GM23248 (cell line): ENCODE data around the gene CDH16. TPM values are rescaled to one million over a fixed set of nuclear protein-coding genes. Genes with fewer than 3 reads are reported as not detected.

Source experiments
- DNase-seq: peaks from one replicate; pipeline ENCODE4 v3.0.0-alpha.2; 2015
- H2AFZ ChIP-seq: fragments of 200-600 bp; sonication (generic); 2 replicates; pipeline ENCODE4 v1.6.1; 2016; ENCODE audit warnings: antibody characterized with exemption
- H3F3A ChIP-seq: fragments of 200-600 bp; sonication (generic); 2 replicates; pipeline ENCODE4 v1.6.1; 2016; ENCODE audit warnings: mild to moderate bottlenecking, antibody characterized with exemption, mixed run types; ENCODE audit not compliant: insufficient read depth
- H3K27ac ChIP-seq: fragments of 200-600 bp; sonication (generic); 2 replicates; pipeline ENCODE4 v1.5.1; 2016; ENCODE audit warnings: mild to moderate bottlenecking
- H3K27me3 ChIP-seq: fragments of 200-600 bp; sonication (generic); replicated peaks from 2 replicates; pipeline ENCODE4 v1.6.1; 2016; ENCODE audit warnings: mild to moderate bottlenecking; ENCODE audit not compliant: insufficient read depth
- H3K36me3 ChIP-seq: fragments of 200-600 bp; sonication (generic); 2 replicates; pipeline ENCODE4 v1.6.1; 2016; ENCODE audit warnings: low read depth, mild to moderate bottlenecking
- H3K4me1 ChIP-seq: fragments of 200-600 bp; sonication (generic); 2 replicates; pipeline ENCODE4 v1.6.1; 2016; ENCODE audit warnings: mild to moderate bottlenecking; ENCODE audit not compliant: insufficient read depth
- H3K4me2 ChIP-seq: fragments of 200-600 bp; sonication (generic); one replicate; pipeline ENCODE4 v1.6.1; 2016; ENCODE audit warnings: mild to moderate bottlenecking; ENCODE audit not compliant: unreplicated experiment
- H3K4me3 ChIP-seq: fragments of 200-600 bp; sonication (generic); 2 replicates; pipeline ENCODE4 v1.5.1; 2016; ENCODE audit warnings: mild to moderate bottlenecking
- H3K79me2 ChIP-seq: fragments of 200-600 bp; sonication (generic); 2 replicates; pipeline ENCODE4 v1.6.1; 2016; ENCODE audit warnings: mild to moderate bottlenecking; ENCODE audit not compliant: insufficient read depth
- H3K9ac ChIP-seq: fragments of 200-600 bp; sonication (generic); 2 replicates; pipeline ENCODE4 v1.6.1; 2016; ENCODE audit warnings: mild to moderate bottlenecking
- H3K9me2 ChIP-seq: fragments of 200-600 bp; sonication (generic); 2 replicates; pipeline ENCODE4 v1.6.1; 2016; ENCODE audit warnings: mixed run types, mild to moderate bottlenecking, moderate library complexity; ENCODE audit not compliant: insufficient read depth
- H3K9me3 ChIP-seq: fragments of 200-600 bp; sonication (generic); one replicate; pipeline ENCODE4 v1.6.1; 2017; ENCODE audit warnings: low read depth
- H4K20me1 ChIP-seq: fragments of 200-600 bp; sonication (generic); 2 replicates; pipeline ENCODE4 v1.6.0; 2016; ENCODE audit not compliant: insufficient read depth
- EZH2 ChIP-seq: fragments of 200-600 bp; sonication (generic); IDR thresholded peaks from 2 replicates; pipeline ENCODE4 v1.6.1; 2018; ENCODE audit warnings: antibody characterized with exemption, mild to moderate bottlenecking; ENCODE audit not compliant: insufficient read depth, poor library complexity, severe bottlenecking
- EZH2phosphoT487 ChIP-seq: fragments of 200-600 bp; sonication (generic); IDR thresholded peaks from 2 replicates; pipeline ENCODE4 v1.6.1; 2018; ENCODE audit warnings: antibody characterized with exemption, moderate library complexity, mild to moderate bottlenecking, low read depth; ENCODE audit not compliant: insufficient read depth
- WGBS, 2 experiments: methylation state at CpG; one replicate each; pipeline ENCODE4 v1.1.6; 2015 to 2017; ENCODE audit warnings: low lambda C conversion rate in 2 of 2, low coverage in 1 of 2; ENCODE audit errors: missing lambda C conversion rate in 2 of 2; 5-methylcytosine and 5-hydroxymethylcytosine counted together
- in situ Hi-C: fragments of 300-500 bp; cut with MboI; formaldehyde crosslinking; loops from 2 replicates; pipeline ENCODE4 v1.15.0; 2020
- polyA plus RNA-seq: library from polyadenylated mRNA; unstranded; fragments of >200 nt; fragmentation: Nextera tagmentation; extraction: Ambion mirVana; gene quantifications from 2 replicates; pipeline ENCODE4 v1.2.1, GENCODE V29; 2016
- total RNA-seq: library from RNA; depleted of rRNA; stranded (reverse); fragments of >200 nt; shearing (Covaris generic); gene quantifications from 2 replicates; pipeline ENCODE4 v1.2.3, GENCODE V29; 2014

Gene CDH16
- total and polyA plus RNA-seq, 2 experiments from 2014 or later: not detected

- Histone ChIP-seq H3K9me2 (no peaks in the 10 kb centered on the region), H3K4me2 (no peak overlapping the region), H3F3A (no peaks in the 10 kb centered on the region), H3K27ac (no peak overlapping the region), H3K9me3 (no peaks in the 10 kb centered on the region), H3K27me3 (peaks cover 32% of the 10 kb centered on the region), H3K79me2 (no peaks in the 10 kb centered on the region), H3K36me3 (no peaks in the 10 kb centered on the region), H3K9ac (no peak overlapping the region), H3K4me1 (no peaks in the 10 kb centered on the region), H4K20me1 (no peaks in the 10 kb centered on the region), H3K4me3 (no peak overlapping the region), H2AFZ (no peak overlapping the region)
- no peak for DNase-seq
- in situ Hi-C loops: no loop called here
- 35 to 40% methylated on average over 5 of the region's 5 CpGs for WGBS, 2 experiments
- TF ChIP-seq EZH2phosphoT487 (no peak), EZH2 (no peak)
Measured at GRCh38 chr16:66919569-66920298, 1.0 kb upstream of the CDH16 start.

GRCh38 chr16:66918355-66918754 is 330 bp downstream of the CDH16 start:
- Histone ChIP-seq H3K36me3 (no peaks in the 10 kb centered on the region), H3K4me1 (no peaks in the 10 kb centered on the region), H3K27me3 (peaks cover 26% of the 10 kb centered on the region), H3K4me2 (no peak overlapping the region), H3K9me3 (no peaks in the 10 kb centered on the region), H2AFZ (no peak overlapping the region), H4K20me1 (no peaks in the 10 kb centered on the region), H3K79me2 (no peaks in the 10 kb centered on the region), H3K27ac (no peak overlapping the region), H3F3A (no peaks in the 10 kb centered on the region), H3K9me2 (no peaks in the 10 kb centered on the region), H3K9ac (no peak overlapping the region), H3K4me3 (no peak overlapping the region)
- DNase-seq: no peak
- WGBS, 2 experiments: 74 to 78% methylated on average over 6 of the region's 6 CpGs
- in situ Hi-C loops: no loop called here
- TF ChIP-seq EZH2phosphoT487 (no peak), EZH2 (no peak)

GRCh38 chr16:66917741-66918140 is 944 bp downstream of the CDH16 start:
- no peaks in the 10 kb centered on the region for H3K79me2 ChIP-seq
- H3K36me3 ChIP-seq: no peaks in the 10 kb centered on the region
- H3K27me3 ChIP-seq: peaks cover 26% of the 10 kb centered on the region
- no peaks in the 10 kb centered on the region for H3F3A ChIP-seq
- H3K4me1 ChIP-seq: no peaks in the 10 kb centered on the region
- DNase-seq: no peak
- no peak overlapping the region for H2AFZ ChIP-seq
- no peak overlapping the region for H3K27ac ChIP-seq
- in situ Hi-C loops: no loop called here
- no peak overlapping the region for H3K9ac ChIP-seq
- no peaks in the 10 kb centered on the region for H4K20me1 ChIP-seq
- H3K4me2 ChIP-seq: no peak overlapping the region
- no peaks in the 10 kb centered on the region for H3K9me2 ChIP-seq
- no peak overlapping the region for H3K4me3 ChIP-seq
- TF ChIP-seq EZH2 (no peak), EZH2phosphoT487 (no peak)
- WGBS, 2 experiments: 74 to 76% methylated on average over 9 of the region's 9 CpGs
- H3K9me3 ChIP-seq: no peaks in the 10 kb centered on the region

DNA sequence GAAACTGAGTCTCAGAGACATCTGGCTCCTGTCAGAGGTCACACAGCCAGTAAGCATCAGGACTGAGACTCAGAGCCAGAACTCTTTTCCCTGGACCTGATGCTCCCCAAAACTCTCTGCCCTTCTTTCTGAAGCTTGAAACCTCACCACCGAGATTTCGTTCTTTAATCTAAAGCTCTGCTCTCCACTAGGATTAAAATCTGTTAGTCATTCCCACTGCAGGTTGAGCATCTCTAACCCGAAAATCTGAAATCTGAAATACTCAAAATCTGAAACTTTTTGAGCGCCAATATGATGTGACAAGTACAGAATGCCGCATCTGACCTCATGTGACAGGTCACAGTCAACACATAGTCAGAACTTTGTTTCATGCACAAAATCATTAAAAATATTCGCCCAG is 2.2 kb downstream of the CDH16 start:
- in situ Hi-C loops: no loop called here
- no peaks in the 10 kb centered on the region for H3K79me2 ChIP-seq
- H3K9me2 ChIP-seq: no peaks in the 10 kb centered on the region
- no peak overlapping the region for H2AFZ ChIP-seq
- WGBS, 2 experiments: 76 to 78% methylated on average over 6 of the region's 6 CpGs
- no peak overlapping the region for H3K27ac ChIP-seq
- DNase-seq: no peak
- no peaks in the 10 kb centered on the region for H4K20me1 ChIP-seq
- no peak overlapping the region for H3K9ac ChIP-seq
- TF ChIP-seq EZH2: no peak
- no peak for TF ChIP-seq EZH2phosphoT487
- H3K9me3 ChIP-seq: no peaks in the 10 kb centered on the region
- H3F3A ChIP-seq: no peaks in the 10 kb centered on the region
- H3K27me3 ChIP-seq: peaks cover 24% of the 10 kb centered on the region
- H3K4me1 ChIP-seq: no peaks in the 10 kb centered on the region
- H3K36me3 ChIP-seq: no peaks in the 10 kb centered on the region
- no peak overlapping the region for H3K4me2 ChIP-seq
- no peak overlapping the region for H3K4me3 ChIP-seq
